GM12878 (cell line): Measurements from ENCODE around the gene KDM6A. TPM values are rescaled to one million over a fixed set of nuclear protein-coding genes. Genes with fewer than 3 reads are reported as not detected.
"Not testable (repeated sequence)": the region's sequence is repeated elsewhere in the genome, so short reads cannot be mapped to it uniquely, and the experiment has no call there.

Experiments
- ATAC-seq: fragments of 200-7000 bp; cut with Tn5 transposase; 3 replicates; pipeline ENCODE4 v1.9.1; 2020; ENCODE audit warnings: mild to moderate bottlenecking, moderate library complexity
- BruUV-seq: library from RNA; stranded (reverse); fragments of 400-500 nt; replicated peaks from 2 replicates; lab custom pipeline; 2021; lab: Mats Ljungman, UMichigan
- CTCF ChIA-PET: fragments of 300-600 bp; sonication (Branson Sonifier 250); formaldehyde crosslinking; extraction: SDS; loops from one replicate; lab custom pipeline; 2021; ENCODE audit warnings: inconsistent platforms; lab: Yijun Ruan, JAX
- POLR2A ChIA-PET: fragments of 350-600 bp; formaldehyde crosslinking; extraction: SDS; loops from one replicate; lab custom pipeline; 2021; ENCODE audit warnings: inconsistent platforms; lab: Charles Lee
- RAD21 ChIA-PET: fragments of 300-600 bp; sonication (Branson Sonifier 250); formaldehyde crosslinking; loops from one replicate; lab custom pipeline; 2023; ENCODE audit warnings: antibody characterized with exemption; ENCODE audit not compliant: unreplicated experiment; lab: Charles Lee
- SMC1A ChIA-PET: fragments of 300-600 bp; sonication (Branson Sonifier 250); formaldehyde crosslinking; loops from one replicate; lab custom pipeline; 2023; ENCODE audit not compliant: unreplicated experiment, uncharacterized antibody; lab: Charles Lee
- DNase-seq: peaks from one replicate; pipeline ENCODE4 v3.0.0-alpha.2; 2011; ENCODE audit warnings: low read depth, low spot score
- FAIRE-seq: peaks from 3 replicates; lab custom pipeline; 2011; peaks lifted over from hg19 to GRCh38; lab: Jason Lieb, UNC
- H2AFZ ChIP-seq: 2 replicates; pipeline ENCODE4 v1.6.0; 2011; ENCODE audit warnings: low read depth, low read length, control low read depth; ENCODE audit not compliant: control insufficient read depth
- H3K27ac ChIP-seq: 2 replicates; pipeline ENCODE4 v1.5.1; 2011; ENCODE audit warnings: control low read depth; ENCODE audit not compliant: control insufficient read depth, insufficient read depth
- H3K27me3 ChIP-seq, 2 experiments: replicated peaks in 1 of 2; 2 replicates each; pipeline versions ENCODE4 v1.6.0 to v1.6.1; 2011; ENCODE audit warnings: low read length in 1 of 2; ENCODE audit not compliant: control insufficient read depth in 2 of 2, insufficient read depth in 2 of 2
- H3K36me3 ChIP-seq, 2 experiments: 2 replicates each; pipeline ENCODE4 v1.5.1; 2011; ENCODE audit warnings: low read length in 1 of 2; ENCODE audit not compliant: control insufficient read depth in 2 of 2, insufficient read depth in 2 of 2
- H3K4me1 ChIP-seq: 2 replicates; pipeline ENCODE4 v1.6.1; 2011; ENCODE audit warnings: mild to moderate bottlenecking, low read length, moderate library complexity, mixed read lengths; ENCODE audit not compliant: control insufficient read depth, insufficient read depth
- H3K4me2 ChIP-seq: 2 replicates; pipeline ENCODE4 v1.6.0; 2011; ENCODE audit warnings: control low read depth; ENCODE audit not compliant: control insufficient read depth, insufficient read depth
- H3K4me3 ChIP-seq: fragments of 200-600 bp; sonication (generic); 2 replicates; pipeline ENCODE4 v1.5.1; 2016
- H3K79me2 ChIP-seq: 2 replicates; pipeline ENCODE4 v1.6.0; 2011; ENCODE audit warnings: low read length; ENCODE audit not compliant: control insufficient read depth, insufficient read depth
- H3K9ac ChIP-seq: 2 replicates; pipeline ENCODE4 v1.8.0; 2011; ENCODE audit warnings: low read length, control low read depth, mixed read lengths; ENCODE audit not compliant: control insufficient read depth, insufficient read depth
- H3K9me3 ChIP-seq: replicated peaks from 3 replicates; pipeline ENCODE4 v1.5.1; 2011; ENCODE audit warnings: mild to moderate bottlenecking, low read length; ENCODE audit not compliant: control insufficient read depth, insufficient read depth
- H4K20me1 ChIP-seq: 2 replicates; pipeline ENCODE4 v1.6.0; 2011; ENCODE audit not compliant: control insufficient read depth, insufficient read depth
- BRCA1 ChIP-seq: IDR thresholded peaks from 2 replicates; pipeline ENCODE4 v1.6.1; 2011; ENCODE audit warnings: low read depth, low read length, improper control_type of control experiment
- MEF2A ChIP-seq: IDR thresholded peaks from 2 replicates; pipeline ENCODE4 v1.6.1; 2011; ENCODE audit warnings: low read depth, mild to moderate bottlenecking, low read length, moderate library complexity; ENCODE audit not compliant: insufficient read depth
- PAX5 ChIP-seq: IDR thresholded peaks from 2 replicates; pipeline ENCODE4 v1.6.1; 2011; ENCODE audit warnings: low read depth, low read length, borderline replicate concordance
- SMAD5 ChIP-seq: IDR thresholded peaks from 2 replicates; pipeline ENCODE4 v1.6.1; 2016; ENCODE audit warnings: antibody characterized with exemption, low read depth
- TAF1 ChIP-seq: IDR thresholded peaks from 2 replicates; pipeline ENCODE4 v1.6.1; 2011; ENCODE audit warnings: mild to moderate bottlenecking, low read depth, low read length, borderline replicate concordance
- WGBS: methylation state at CpG from one replicate; pipeline ENCODE4 v1.1.6; 2016; ENCODE audit warnings: low lambda C conversion rate; ENCODE audit not compliant: insufficient replicate concordance, insufficient coverage; ENCODE audit errors: missing lambda C conversion rate; 5-methylcytosine and 5-hydroxymethylcytosine counted together
- in situ Hi-C: fragments of 300-500 bp; cut with MboI; formaldehyde crosslinking; loops from 9 replicates; pipeline ENCODE4 v1.14.3; 2018; ENCODE audit warnings: mixed read lengths
- intact Hi-C: fragments of 100-400 bp; cut with micrococcal nuclease; formaldehyde crosslinking; loops from one replicate; pipeline ENCODE4 v1.14.2; 2022; ENCODE audit not compliant: unreplicated experiment
- polyA plus RNA-seq, 11 experiments: library from polyadenylated mRNA; depleted of rRNA in 4 of 11; unstranded in 6 of 11; stranded (reverse) in 5 of 11; fragments of >200 nt; fragmentation: Nextera tagmentation in 4 of 11; fragmentation: Illumina TruSeq in 1 of 11; extraction: Ambion mirVana in 4 of 11; extraction: Trizol in 1 of 11; gene quantifications; 1 replicate in 1 of 11; 2 replicates in 10 of 11; pipeline versions ENCODE4 v1.2.1 to v1.2.3, GENCODE V29; 2011 to 2016; ENCODE audit warnings: inconsistent platforms in 2 of 11, missing spikeins in 2 of 11, low read depth in 1 of 11
- total RNA-seq, 4 experiments: library from RNA; depleted of rRNA in 3 of 4; stranded (reverse); fragments of >200 nt in 3 of 4; fragmentation: Illumina TruSeq in 1 of 4; extraction: Trizol in 1 of 4; gene quantifications; 2 replicates each; pipeline versions ENCODE4 v1.2.1 to v1.2.3, GENCODE V29; 2013 to 2021
- TF ChIP-seq, protein P1 (sequence below): fragments of 450-650 bp; formaldehyde crosslinking; IDR thresholded peaks from 2 replicates; pipeline ENCODE4 v1.4.0; 2020; ENCODE audit warnings: mild to moderate bottlenecking, moderate library complexity
- TF ChIP-seq, protein P2 (sequence below): fragments of 450-650 bp; IDR thresholded peaks from 2 replicates; pipeline ENCODE4 v1.6.1; 2017; ENCODE audit warnings: borderline replicate concordance

Gene KDM6A
- total and polyA plus RNA-seq, 10 of the 15 experiments (the other 5 are each of a cell fraction or from before 2014, with no cell fraction given) = 7.9 to 29.0 (median 20.4) TPM

DNA sequence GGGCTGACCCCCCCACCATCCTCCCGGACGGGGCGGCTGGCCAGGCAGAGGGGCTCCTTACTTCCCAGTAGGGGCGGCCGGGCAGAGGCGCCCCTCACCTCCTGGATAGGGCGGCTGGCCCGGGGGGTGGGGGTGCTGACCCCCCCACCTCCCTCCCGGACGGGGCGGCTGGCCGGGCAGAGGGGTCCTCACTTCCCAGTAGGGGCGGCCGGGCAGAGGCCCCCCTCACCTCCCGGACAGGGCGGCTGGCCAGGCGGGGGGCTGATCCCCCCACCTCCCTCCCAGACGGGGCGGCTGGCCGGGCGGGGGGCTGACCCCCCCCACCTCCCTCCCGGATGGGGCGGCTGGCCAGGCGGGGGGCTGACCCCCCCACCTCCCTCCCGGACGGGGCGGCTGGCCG, 167.1 kb downstream of the KDM6A start:
- H4K20me1 ChIP-seq, RAD21 ChIA-PET, H3K27me3 ChIP-seq, FAIRE-seq, H3K27ac ChIP-seq, SMC1A ChIA-PET, H3K4me1 ChIP-seq, H2AFZ ChIP-seq, H3K9ac ChIP-seq, POLR2A ChIA-PET, BruUV-seq, DNase-seq, H3K4me2 ChIP-seq, H3K9me3 ChIP-seq, H3K79me2 ChIP-seq, intact Hi-C loops, H3K36me3 ChIP-seq, CTCF ChIA-PET, H3K4me3 ChIP-seq, ATAC-seq, in situ Hi-C loops: not testable (repeated sequence)
- no CpG with 5 or more reads among the region's 28 CpGs for WGBS

DNA sequence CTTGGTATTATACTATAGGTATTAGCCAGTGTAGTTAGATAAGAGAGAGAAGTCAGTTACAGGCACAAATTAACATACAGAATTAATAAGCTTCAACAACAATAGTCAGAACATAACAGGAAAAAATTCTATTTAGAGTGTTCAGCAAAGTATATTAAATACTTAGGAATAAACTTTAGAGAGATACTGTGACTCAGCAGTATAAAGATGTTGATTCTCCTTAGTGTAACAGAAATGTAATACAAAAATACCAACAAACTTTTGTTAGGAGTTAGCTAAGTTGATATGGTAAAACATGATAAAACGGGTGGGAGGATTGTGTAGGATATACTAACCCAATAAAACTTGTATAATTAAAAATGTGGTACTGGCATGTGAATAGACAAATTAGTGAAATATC, 173.4 kb downstream of the KDM6A start:
- ChIA-PET CTCF (interaction anchor here (0.7 to 1.1 kb wide), 3 partner anchors 13 to 444 kb away, joined by 3 read pairs; no protein-coding TSS in a partner anchor), SMC1A (interaction anchor here (0.9 kb wide), 1 partner anchor 160 kb away, joined by 3 read pairs; no protein-coding TSS in a partner anchor), RAD21 (no interaction called here), POLR2A (interaction anchor here (0.6 kb wide), 1 partner anchor 36 kb away, joined by 4 read pairs; no protein-coding TSS in a partner anchor)
- 100% methylated on average over 1 of the region's 1 CpG for WGBS
- no peaks in the 10 kb centered on the region for H3K36me3 ChIP-seq
- intact Hi-C loops (no loop called here), in situ Hi-C loops (no loop called here)
- H3K9ac ChIP-seq = no peak overlapping the region
- no peaks in the 10 kb centered on the region; the same call in 1 of the 2 replicates for H3K79me2 ChIP-seq
- TF ChIP-seq SMAD5 (no peak), TAF1 (no peak), PAX5 (no peak), BRCA1 (no peak), MEF2A (no peak)
- TF ChIP-seq, protein P1, sequence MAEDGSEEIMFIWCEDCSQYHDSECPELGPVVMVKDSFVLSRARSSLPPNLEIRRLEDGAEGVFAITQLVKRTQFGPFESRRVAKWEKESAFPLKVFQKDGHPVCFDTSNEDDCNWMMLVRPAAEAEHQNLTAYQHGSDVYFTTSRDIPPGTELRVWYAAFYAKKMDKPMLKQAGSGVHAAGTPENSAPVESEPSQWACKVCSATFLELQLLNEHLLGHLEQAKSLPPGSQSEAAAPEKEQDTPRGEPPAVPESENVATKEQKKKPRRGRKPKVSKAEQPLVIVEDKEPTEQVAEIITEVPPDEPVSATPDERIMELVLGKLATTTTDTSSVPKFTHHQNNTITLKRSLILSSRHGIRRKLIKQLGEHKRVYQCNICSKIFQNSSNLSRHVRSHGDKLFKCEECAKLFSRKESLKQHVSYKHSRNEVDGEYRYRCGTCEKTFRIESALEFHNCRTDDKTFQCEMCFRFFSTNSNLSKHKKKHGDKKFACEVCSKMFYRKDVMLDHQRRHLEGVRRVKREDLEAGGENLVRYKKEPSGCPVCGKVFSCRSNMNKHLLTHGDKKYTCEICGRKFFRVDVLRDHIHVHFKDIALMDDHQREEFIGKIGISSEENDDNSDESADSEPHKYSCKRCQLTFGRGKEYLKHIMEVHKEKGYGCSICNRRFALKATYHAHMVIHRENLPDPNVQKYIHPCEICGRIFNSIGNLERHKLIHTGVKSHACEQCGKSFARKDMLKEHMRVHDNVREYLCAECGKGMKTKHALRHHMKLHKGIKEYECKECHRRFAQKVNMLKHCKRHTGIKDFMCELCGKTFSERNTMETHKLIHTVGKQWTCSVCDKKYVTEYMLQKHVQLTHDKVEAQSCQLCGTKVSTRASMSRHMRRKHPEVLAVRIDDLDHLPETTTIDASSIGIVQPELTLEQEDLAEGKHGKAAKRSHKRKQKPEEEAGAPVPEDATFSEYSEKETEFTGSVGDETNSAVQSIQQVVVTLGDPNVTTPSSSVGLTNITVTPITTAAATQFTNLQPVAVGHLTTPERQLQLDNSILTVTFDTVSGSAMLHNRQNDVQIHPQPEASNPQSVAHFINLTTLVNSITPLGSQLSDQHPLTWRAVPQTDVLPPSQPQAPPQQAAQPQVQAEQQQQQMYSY = no peak
- TF ChIP-seq, protein P2, sequence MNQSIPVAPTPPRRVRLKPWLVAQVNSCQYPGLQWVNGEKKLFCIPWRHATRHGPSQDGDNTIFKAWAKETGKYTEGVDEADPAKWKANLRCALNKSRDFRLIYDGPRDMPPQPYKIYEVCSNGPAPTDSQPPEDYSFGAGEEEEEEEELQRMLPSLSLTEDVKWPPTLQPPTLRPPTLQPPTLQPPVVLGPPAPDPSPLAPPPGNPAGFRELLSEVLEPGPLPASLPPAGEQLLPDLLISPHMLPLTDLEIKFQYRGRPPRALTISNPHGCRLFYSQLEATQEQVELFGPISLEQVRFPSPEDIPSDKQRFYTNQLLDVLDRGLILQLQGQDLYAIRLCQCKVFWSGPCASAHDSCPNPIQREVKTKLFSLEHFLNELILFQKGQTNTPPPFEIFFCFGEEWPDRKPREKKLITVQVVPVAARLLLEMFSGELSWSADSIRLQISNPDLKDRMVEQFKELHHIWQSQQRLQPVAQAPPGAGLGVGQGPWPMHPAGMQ = no peak
- no peak overlapping the region for H3K4me3 ChIP-seq
- H3K4me2 ChIP-seq = no peak overlapping the region
- DNase-seq = no peak
- H3K27me3 ChIP-seq = no peaks in the 10 kb centered on the region
- H4K20me1 ChIP-seq = no peaks in the 10 kb centered on the region
- H2AFZ ChIP-seq = no peak overlapping the region
- H3K4me1 ChIP-seq = no peaks in the 10 kb centered on the region
- FAIRE-seq = no peak
- BruUV-seq = no TSS peak
- H3K9me3 ChIP-seq = no peaks in the 10 kb centered on the region; the same call in 2 of the 3 replicates
- ATAC-seq = no peak
- H3K27ac ChIP-seq = no peak overlapping the region
